ENCODE measurements around the gene FNIP1.

DNA sequence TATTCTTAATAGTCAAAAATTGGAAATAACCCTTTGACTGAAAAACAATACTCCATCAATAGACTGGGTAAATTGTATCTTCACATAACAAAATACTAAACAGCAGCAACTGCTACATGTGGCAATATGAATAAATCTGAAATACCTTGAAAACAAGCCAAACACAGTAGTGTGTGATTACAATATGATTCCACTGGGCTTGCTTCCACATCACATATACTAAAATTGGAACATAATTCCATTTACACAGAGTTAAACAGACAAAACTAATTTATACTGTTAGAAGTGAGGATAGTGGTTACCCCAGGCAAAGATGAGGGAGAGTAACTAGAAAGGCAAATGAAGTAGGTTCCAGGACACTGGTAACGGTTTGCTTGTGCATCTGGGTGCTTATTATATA, 20.4 kb downstream of the FNIP1 start:
- TF ChIP-seq CTCF (IDR thresholded peaks at IDR 0.05) (no peak), POLR2A (IDR thresholded peaks at IDR 0.05) (no peak), POLR2AphosphoS5 (IDR thresholded peaks at IDR 0.05) (no peak), EP300 (IDR thresholded peaks at IDR 0.05) (no peak)

Measured in stomach (tissue), 4 donors.